Activated gamma-delta T cell treated with anti-CD3 and anti-CD28 coated beads, Interleukin-2, amount 50 U/mL, for 16 hours (primary cell): Measurements from ENCODE around the gene CAMSAP1.

Experiments used
- DNase-seq: peaks from one replicate; pipeline ENCODE4 v3.0.0-alpha.2; 2020; ENCODE audit warnings: low read depth

CAMSAP1 gene

DNA sequence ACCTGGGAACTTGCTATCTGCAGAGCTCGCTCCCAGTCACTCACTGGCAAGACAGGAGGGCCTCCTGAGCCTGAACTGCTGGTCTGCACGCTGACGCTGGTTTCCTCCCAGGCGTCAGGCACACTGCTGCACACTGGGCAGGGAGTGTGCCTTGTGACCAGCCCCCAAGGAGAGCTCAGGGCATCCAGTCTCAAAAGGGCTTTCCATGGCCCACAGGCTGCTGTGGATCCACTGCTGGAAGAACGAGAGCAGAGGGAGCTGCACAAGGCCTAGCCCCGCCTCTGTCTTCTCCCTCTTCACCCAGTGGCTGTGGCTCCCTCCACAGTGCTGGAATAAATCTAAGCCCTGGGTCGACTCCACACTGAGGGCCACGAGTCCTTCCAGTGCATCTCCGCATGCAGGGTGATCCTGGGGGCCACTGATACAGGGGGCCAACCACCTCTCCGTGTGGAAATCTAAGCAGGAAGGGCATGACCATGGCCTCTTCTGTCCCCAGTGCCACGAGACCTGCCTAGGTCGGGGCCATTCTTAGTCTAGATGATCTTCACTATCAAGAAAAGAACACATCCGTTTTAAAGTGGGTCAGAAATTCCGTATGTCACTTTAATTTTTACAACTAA lies 93.6 kb downstream of the CAMSAP1 start:
- DNase-seq: no peak

DNA sequence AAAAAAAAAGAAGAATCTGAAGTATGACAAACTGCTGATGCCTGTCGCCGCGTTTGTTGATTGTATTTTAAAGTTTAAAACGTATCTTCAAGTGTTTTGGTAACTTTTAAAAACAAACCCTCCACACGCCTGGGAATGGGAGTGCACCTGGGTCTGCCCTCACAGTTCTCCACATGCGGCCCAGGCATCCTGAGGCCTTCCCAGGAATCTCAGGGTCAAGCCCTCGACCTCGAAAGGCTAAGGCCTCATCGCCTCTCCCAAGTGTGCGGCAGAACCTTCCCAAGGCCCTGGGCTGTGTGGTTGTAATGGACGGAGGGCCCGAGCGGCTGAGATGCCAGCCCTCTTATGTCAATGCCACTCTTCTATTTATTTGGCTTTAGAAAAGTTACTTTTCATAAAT lies 94.4 kb downstream of the CAMSAP1 start:
- no peak for DNase-seq

DNA sequence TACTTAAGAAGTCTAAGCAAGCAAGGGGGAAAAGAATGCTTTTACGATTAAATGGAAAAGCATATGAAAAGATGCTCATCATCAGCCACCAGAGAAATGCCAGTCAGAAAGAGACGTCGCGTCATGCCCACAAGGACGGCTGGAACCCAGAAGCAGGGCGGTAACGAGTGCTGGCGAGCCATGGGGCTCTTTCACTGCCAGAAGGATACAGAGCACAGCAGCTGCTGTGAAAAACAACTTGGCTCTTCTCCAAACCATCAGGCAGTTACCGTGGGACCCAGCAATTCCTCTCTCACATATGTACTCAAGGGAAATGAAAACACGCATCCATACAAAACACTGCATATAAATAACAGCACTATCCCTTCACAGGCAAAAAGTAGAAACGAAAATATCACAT lies 95.5 kb downstream of the CAMSAP1 start:
- no peak for DNase-seq

DNA sequence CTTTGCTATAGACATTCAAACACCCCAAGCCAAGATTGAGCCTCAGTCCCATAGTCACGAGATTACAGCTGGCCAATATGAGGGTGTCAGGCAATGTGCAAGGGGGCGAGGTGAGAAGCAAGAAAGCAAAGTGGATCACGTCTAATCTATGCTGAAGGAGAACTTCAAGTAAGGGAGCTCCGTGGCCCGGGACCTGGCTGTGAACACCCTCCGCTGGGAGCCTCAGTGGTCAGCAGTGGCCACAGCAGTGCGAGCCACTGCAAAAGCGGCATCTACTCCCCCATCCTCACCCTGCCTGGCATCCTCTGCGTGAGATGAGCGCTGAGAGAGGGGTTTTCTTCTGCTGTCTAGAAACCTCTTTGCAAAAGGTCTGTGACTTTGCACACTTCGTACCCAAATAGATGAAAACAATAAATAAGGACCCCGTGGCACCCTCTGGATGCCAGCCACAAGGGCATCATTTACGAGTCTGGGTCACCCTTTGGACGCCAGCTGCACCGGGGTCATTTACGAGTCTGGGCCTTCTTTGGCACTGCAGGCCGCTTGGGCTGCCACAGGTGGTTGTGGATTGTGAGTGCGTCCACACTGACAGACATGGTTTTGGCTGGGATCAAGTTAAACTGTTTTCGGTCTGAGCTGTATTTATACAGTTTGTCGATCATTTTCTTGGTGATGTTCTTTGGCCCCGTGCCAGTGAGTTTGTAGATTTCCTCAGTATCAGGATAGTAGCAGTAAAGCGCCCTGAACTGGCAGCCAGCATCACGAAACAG lies 96.4 kb downstream of the CAMSAP1 start:
- no peak for DNase-seq

DNA sequence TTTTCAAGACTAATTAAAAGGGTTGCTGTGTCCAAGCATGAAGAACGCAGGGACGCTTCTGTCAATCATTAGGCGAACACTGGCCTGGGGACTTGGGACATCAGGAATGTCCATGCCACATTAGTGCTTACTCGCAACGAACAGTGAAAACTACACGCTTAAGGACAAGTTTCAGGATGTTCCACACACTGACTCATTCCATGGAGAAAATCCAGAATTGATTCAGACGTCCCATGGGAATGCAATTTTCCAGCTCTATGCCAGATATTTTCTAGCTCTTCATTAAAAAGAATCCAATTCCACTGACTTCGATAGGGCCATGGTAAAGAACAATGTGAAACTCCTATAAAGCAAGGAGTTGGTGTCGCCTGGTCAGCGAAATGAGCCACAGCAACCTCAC lies 98.2 kb downstream of the CAMSAP1 start:
- no peak for DNase-seq

DNA sequence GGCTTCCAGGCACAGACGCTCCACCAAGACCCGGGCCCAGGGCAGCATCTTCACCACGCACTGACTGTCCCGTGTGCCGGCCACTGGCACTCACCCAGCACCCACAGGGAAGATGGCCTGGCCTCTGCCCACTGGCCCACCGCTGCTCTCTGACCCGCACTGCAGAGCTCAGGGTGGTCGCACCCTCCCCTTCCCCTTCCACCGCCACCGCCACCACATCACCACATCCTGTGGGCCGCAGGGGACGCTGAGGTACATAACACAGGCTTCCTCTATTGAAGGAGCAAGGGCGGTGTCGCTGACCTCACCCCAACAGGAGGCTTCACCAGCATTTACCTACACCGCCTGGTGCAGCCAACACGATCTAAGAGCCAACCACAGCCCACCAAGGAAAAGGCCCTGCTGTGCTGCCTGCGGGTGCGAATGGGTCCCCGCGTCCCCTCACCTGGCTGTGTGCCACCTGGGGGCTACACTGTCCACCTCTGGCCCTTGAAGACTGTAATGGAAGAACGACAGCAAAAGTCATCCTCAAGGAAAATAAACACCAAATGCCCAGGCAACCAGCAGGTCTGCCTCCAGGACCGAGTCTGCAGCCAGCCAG lies 101.8 kb downstream of the CAMSAP1 start:
- no peak for DNase-seq

DNA sequence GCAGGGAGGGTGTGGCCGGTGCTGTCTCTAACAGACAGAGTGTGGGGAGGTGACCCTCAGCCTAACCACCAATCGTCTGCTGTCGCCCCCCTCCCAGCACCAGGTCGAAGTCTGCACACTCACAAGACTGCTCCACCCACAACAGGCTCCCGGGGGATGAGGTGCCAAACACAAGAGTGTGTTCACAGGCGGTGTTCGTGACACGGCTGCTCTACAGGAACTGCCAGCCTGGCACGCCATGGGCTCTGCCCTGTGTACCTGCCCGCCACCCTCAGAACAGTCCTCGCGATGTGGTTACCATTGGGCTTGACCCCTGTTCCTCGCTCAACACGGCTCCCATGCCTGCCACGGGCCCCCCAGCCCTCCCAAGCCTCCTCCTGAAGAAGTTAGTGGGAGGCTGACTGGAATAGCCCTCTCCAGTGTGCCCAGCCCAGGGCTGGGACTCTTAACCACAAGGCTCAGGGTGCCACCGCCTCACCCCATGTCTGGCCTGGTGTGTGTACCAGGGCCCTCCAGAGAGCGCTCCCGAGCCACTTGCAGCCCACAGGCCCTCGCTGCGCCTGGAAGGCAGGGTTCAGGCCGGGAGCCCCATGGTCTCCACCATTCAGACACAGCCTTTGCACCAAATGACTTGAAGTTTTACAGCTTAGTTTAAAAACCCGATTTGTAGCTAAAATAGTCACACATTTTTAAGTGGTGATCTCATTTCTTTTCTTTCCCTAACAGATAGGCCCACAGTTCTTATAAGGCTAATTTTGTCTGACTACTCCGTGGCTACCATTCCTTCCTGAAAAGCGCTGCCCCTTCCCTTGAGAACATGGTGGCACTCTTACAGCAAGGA lies 102.5 kb downstream of the CAMSAP1 start:
- no peak for DNase-seq

DNA sequence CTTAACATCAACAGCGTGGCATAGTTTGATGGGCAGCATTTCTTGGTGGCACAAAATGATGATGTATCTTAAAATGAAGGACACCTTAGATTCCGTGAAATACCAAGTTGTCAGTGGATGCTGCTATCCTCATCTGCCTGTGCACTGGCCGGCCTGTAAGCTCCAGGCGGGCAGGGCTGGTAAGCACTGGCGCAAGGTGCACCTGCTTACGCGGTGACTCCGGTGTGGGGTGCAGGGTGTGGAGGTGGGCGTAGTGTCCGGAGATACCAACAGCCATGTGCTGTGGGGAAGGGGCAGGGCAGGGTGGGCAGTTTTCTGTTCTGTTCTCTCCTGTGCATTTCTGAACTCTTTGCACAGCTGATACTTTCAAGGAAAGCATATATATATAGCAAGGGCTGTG lies 103.9 kb downstream of the CAMSAP1 start:
- no peak for DNase-seq

DNA sequence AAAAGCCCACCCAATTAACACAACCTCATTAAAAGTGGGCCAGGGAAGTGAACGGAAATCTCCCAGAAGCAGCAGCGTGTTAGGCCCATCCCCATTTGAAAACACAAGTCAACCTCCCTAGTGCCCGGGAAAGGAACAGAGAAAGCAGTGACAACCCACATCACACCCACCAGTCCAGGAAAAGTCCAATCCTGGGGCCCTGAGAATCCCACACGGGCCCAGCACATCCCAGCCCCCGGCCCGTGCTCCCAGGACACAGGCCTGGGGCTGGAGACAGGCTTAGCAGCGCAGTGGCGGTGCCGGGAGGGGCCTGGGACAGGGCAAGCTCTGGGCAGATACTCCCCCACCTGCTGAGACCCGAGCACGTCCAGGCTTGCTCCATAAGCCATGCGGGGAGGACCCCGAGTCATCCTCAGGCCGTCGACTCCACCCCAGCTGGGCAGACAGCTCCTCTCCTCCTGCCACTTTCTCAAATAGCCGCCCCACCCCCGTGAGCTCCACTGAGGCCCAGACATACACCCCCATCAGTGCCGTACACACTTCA lies 104.4 kb downstream of the CAMSAP1 start:
- no peak for DNase-seq

DNA sequence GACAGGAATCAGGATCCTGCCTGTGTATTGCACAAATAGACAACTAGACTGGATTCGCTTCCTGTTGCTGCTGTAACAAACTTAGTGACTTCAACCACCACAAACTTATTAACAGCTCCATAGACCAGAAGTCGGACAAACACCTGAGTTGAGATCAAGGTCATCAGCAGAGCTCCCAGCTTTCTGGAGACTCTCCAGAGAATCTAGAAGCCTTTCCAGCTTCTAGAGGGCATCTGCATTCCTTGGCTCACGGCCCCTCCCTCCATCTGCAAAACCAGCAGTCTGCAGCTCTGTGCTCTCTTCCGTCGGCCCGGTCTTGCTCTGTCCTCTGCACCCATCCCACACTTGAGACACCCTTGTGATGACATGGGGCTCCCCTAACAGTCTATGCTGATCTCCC lies 106.3 kb downstream of the CAMSAP1 start:
- no peak for DNase-seq

DNA sequence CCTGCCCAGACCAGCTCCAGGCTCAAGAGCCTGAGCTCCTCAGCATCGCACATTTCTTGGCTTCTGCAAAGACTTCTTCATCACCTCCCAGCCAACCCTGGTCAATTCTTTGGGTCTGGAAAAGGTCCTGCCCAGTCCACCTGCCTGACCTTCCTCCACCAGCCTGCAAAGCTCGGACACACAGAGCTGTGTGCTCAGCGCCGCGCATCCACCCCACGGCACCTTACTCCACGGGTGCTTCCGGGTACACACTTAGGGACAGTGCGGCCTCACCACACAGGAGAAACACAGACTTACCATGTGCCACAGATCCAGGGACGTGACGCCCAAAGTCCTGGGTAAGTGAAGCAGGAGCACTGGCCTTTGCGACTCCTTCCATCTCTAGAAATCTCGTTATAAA lies 108.1 kb downstream of the CAMSAP1 start:
- DNase-seq: no peak

DNA sequence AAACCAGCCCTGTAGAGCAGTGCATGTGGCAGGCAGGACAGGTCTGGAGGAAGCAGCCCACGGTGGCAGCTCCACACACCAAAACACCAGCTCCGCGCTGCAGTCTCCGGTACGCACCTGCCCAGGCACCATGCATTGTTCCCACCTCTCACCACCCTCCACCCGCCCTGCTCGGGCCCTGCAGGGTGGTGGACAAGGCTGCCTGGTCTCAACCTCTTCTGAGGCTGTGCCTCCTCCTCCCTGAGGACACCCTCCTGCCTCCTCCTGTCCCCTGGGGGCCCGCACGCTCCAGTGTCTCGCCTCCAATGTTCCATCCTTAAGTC lies 109.1 kb downstream of the CAMSAP1 start:
- no peak for DNase-seq

DNA sequence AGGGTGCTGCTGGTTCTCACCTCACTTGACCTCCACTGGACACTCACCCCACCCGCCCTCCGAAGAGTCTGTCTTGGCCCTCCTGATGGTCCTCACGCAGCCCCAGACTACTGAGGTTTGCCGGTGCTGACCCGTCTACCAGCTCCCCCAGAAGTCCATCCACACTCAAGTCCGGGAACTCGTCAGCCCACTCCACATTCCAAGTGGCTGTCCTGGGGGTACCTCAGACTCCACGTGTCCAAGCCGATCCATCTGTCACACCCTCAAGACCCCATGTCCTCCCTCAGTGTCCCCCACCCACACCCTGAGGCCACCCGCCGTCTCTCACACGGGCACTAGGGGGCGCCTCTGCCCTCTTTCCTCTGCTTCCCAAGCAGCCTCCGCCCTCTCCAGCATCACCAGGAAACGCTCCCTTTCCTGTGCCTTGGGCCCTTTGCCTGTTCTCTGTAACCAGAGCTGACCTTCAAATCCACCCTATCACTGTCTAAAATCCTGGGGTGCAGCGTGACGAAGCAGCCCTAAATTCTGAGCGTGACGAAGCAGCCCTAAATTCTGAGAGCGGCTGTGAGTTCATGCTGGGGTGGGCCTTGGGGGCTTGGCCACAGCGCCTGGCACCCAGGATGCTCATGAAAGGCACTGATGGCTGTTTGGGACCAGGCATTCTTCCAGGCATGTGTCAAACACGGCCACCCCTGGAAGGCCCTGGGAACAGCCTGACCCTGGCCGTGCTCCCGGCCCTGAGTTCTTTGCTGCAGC lies 109.7 kb downstream of the CAMSAP1 start:
- no peak for DNase-seq

DNA sequence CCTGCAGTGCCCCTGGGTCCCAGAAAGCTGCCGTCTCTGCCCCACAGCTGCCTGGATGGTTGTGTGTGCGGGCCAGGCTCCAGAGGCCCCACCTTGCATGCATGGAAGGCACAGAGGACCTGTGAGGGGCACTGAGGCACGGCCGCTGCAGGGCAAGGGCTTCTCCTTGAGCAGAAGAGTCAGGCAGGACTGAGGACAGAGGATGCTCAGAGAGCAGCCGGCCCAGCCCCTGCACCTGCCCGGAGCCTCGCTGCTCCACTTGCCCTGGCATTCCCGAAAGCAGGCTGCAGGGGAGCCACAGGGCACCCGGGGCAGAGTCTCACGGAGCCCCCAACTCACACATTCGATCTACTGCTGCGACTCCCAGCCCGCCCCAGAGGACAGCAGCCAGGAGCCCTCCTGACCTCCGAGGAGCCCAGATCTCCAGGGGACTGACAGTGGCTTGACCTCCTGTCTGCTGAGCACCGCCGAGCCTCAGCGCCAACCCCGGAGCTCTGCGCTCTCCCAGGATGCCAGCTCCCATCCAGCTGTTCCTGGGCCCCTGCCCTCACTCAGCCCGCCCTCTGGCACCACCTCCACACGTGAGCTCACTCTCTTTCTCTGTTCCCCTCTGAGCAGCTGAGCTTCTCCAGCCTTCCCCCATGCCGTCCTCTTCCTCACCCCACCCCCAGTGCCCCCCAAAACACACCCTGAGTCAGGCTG lies 110.4 kb downstream of the CAMSAP1 start:
- no peak for DNase-seq

DNA sequence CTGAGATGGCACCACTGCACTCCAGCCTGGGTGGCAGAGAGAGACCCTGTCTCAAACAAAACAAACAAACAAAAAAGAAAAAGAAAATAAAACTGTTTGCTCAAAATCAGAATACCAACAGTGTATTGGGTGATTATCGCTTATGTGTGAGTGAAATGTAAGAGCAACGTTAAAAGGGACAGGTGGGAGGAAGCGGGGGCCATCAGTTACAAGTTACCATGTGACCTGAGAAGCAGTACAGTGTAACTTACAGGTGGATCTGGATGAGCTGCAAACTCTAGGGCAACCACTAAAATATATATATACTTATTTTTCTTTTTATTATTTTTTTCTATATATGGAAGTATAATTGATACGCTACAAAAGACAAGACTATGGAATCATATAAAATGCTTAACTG lies 112.0 kb downstream of the CAMSAP1 start:
- no peak for DNase-seq

DNA sequence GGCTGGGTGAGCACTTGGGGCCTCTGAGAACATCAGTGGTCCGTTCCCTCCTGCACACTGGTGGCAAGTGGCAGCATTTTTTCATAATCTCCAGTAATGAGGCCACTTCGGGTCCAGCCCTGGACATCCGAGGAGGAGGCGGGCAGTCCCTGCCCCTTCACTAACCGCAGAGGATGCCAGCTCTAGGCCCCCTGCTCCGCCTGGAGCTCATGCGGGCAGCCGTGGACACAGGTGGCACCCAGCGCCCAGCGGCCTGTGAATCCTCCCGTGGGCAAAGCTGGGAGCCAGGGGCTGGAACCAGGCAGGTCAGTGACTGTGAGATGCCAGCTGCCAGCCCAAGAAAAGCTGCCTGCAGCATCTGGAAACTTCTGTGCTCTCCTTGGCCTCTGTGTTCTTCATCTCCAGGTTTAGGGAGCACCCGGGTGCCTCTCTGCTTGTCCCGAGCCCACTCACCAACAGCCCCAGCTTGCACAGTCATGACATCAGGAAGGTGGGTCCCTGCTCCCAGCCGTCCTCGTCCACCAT lies 112.9 kb downstream of the CAMSAP1 start:
- DNase-seq: no peak

DNA sequence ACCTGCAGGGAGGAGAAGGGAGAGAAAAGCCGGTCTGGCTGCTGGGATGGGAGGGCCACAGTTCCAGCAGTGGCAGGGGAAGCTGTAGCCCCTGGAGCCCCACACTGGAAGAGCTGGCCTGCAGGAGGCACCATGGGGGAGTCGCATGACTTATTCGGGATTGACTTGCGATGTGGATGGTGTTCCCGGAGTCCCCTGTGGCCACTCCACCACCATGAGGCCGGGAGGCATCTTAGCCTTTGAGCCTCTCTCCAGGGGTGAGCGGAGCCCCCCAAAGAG lies 113.3 kb downstream of the CAMSAP1 start:
- DNase-seq: no peak

DNA sequence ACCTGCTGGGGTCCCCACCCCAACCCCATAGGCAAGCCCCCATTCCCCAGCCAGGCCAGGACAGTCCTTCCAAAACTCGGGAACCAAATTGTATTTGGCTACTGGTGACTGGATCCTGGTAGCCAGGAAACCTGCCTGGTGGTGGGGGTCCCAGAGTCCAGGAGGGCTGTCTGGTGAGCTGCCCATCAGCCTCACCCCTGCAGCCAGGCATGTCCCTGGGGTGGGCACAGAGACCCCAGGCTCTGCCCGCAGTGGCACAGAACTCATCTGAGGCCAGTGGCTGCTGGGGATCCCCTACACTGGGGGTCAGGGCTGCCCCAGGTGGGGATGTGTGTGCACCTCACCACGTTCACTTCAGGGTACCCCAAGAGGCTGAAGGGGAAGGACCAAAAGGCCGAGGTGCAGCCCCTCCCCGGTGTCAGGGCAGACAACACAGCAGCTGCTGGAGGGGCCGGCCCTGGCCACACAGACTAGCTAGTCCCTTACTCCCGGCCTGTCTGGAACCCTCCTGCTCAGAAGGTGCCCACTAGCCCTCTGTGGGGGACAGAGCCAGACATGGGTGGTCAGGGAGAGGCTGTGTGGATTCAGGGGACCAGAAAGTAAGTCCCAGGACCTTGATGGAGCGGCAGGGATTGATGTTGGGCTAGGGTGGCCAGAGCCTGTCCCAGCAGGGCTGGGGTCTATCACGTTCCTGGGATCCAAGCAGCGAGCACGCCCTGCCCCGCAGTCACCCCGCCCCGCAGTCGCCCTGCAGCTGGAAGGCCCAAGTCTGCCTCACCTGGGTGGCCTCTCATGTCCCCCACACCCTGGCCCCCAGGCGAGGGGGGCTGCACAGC lies 113.9 kb downstream of the CAMSAP1 start:
- no peak for DNase-seq

DNA sequence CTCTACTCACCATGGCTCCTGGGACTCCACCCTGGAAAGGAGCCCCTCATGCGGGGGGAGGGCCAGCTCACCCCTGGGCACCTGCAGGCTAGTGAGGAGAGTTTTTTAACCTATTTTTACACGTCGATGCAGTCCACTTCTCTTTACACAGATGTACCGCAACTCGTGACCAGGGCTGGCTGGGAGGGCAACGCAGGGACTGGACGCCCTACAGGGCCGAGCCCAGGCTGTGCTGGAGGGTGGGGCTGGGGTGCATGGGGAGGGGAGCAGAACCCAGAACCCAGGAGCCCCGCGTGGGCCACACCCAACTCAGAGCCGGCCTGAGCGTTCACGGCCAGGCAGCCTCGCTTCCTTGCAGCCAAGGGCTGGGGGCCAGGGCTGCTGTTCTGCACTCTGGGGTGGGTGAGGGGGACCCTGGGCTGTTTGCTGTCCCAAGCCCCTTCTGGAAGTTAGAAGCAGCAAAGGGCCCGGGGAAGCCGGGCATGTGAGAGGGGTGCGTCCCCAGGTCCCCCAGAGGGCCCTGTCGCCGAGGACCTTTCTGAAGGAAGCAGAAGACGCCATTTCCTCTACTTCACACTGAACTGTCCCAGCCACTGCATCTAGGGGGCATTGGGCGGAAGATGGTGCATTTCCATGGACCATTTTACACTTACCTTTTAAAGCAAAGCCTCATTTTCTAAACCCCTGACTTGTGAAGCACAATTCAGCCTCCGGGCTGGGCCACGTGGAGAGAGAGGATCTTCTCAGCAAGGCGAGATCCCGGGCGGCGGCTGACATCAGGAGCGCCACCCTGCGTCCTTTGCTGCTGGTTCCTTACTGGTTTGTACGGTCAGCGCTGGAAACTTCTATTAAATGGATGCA lies 114.8 kb downstream of the CAMSAP1 start:
- no peak for DNase-seq
